ENCODE measurements around the gene SGPL1.

GRCh38 chr10:70778267-70778924 lies 37.4 kb upstream of the SGPL1 start:
- TF ChIP-seq CTCF (IDR thresholded peaks at IDR 0.05) (no peak), POLR2A (IDR thresholded peaks at IDR 0.05) (no peak)

Data from esophagus squamous epithelium (tissue), 4 donors.